ENCODE results near the gene CDC42EP4. TPM values are rescaled to one million over a fixed set of nuclear protein-coding genes. Genes with fewer than 3 reads are reported as not detected.
A peak's percentile ranks its signal among the peaks of the same experiment; 100 is the strongest.

Gene CDC42EP4
- total RNA-seq, 1 donor from 2014 or later = 44.6 TPM

- no peaks in the 10 kb centered on the region for H3K27me3 ChIP-seq (ENCODE audit: low read depth)
- DNase-seq (no peak), ATAC-seq (no peak)
- H3K27ac ChIP-seq = no peak overlapping the region
- no peak for TF ChIP-seq CTCF (IDR thresholded peaks at IDR 0.05)
- intact Hi-C loops (cut with DNase I) = no loop called here
- no peaks in the 10 kb centered on the region for H3K9me3 ChIP-seq
- H3K4me3 ChIP-seq = no peak overlapping the region
- no peaks in the 10 kb centered on the region for H3K4me1 ChIP-seq
- H3K36me3 ChIP-seq = no peaks in the 10 kb centered on the region
Measured at GRCh38 chr17:73331060-73331459, 19.3 kb upstream of the CDC42EP4 start.

GRCh38 chr17:73327676-73328075 lies 15.9 kb upstream of the CDC42EP4 start:
- ATAC-seq (no peak), DNase-seq (no peak)
- no peak overlapping the region for H3K4me3 ChIP-seq
- H3K27me3 ChIP-seq (ENCODE audit: low read depth) = no peaks in the 10 kb centered on the region
- H3K9me3 ChIP-seq = no peaks in the 10 kb centered on the region
- H3K27ac ChIP-seq = no peak overlapping the region
- H3K4me1 ChIP-seq = no peaks in the 10 kb centered on the region
- no peaks in the 10 kb centered on the region for H3K36me3 ChIP-seq
- TF ChIP-seq CTCF (IDR thresholded peaks at IDR 0.05) = no peak
- intact Hi-C loops (cut with DNase I) = no loop called here

- no peak overlapping the region for H3K27ac ChIP-seq
- no peaks in the 10 kb centered on the region for H3K4me1 ChIP-seq
- H3K27me3 ChIP-seq (ENCODE audit: low read depth) = no peaks in the 10 kb centered on the region
- no peaks in the 10 kb centered on the region for H3K36me3 ChIP-seq
- no peak for TF ChIP-seq CTCF (IDR thresholded peaks at IDR 0.05)
- intact Hi-C loops (cut with DNase I) = no loop called here
- ATAC-seq (peak; percentile 67 to 73), DNase-seq (no peak)
- H3K9me3 ChIP-seq = no peaks in the 10 kb centered on the region
- H3K4me3 ChIP-seq = no peak overlapping the region
Measured at GRCh38 chr17:73325527-73325842, 13.7 kb upstream of the CDC42EP4 start.

- H3K4me3 ChIP-seq = no peak overlapping the region
- no peak for DNase-seq
- TF ChIP-seq CTCF (IDR thresholded peaks at IDR 0.05) = no peak
- intact Hi-C loops (cut with DNase I) = no loop called here
- no peaks in the 10 kb centered on the region for H3K4me1 ChIP-seq
- no peaks in the 10 kb centered on the region for H3K27me3 ChIP-seq (ENCODE audit: low read depth)
- H3K27ac ChIP-seq = no peak overlapping the region
- H3K36me3 ChIP-seq = no peaks in the 10 kb centered on the region
- ATAC-seq = no peak
- no peaks in the 10 kb centered on the region for H3K9me3 ChIP-seq
Measured at GRCh38 chr17:73324711-73325526, 13.1 kb upstream of the CDC42EP4 start.

GRCh38 chr17:73324160-73324475 lies 12.3 kb upstream of the CDC42EP4 start:
- H3K4me3 ChIP-seq = no peak overlapping the region
- no peak for DNase-seq

More at GRCh38 chr17:73324160-73324475, 12.3 kb upstream of the CDC42EP4 start:
- Histone ChIP-seq H3K36me3 (no peaks in the 10 kb centered on the region), H3K4me1 (no peaks in the 10 kb centered on the region), H3K27me3 (ENCODE audit: low read depth) (no peaks in the 10 kb centered on the region), H3K27ac (no peak overlapping the region), H3K9me3 (no peaks in the 10 kb centered on the region)
- intact Hi-C loops (cut with DNase I) = no loop called here
- no peak for ATAC-seq
- no peak for TF ChIP-seq CTCF (IDR thresholded peaks at IDR 0.05)
